ENCODE measurements around the gene SMIM3.
"Not testable (repeated sequence)": the region's sequence is repeated elsewhere in the genome, so short reads cannot be mapped to it uniquely, and the experiment has no call there.

SMIM3 gene

DNA sequence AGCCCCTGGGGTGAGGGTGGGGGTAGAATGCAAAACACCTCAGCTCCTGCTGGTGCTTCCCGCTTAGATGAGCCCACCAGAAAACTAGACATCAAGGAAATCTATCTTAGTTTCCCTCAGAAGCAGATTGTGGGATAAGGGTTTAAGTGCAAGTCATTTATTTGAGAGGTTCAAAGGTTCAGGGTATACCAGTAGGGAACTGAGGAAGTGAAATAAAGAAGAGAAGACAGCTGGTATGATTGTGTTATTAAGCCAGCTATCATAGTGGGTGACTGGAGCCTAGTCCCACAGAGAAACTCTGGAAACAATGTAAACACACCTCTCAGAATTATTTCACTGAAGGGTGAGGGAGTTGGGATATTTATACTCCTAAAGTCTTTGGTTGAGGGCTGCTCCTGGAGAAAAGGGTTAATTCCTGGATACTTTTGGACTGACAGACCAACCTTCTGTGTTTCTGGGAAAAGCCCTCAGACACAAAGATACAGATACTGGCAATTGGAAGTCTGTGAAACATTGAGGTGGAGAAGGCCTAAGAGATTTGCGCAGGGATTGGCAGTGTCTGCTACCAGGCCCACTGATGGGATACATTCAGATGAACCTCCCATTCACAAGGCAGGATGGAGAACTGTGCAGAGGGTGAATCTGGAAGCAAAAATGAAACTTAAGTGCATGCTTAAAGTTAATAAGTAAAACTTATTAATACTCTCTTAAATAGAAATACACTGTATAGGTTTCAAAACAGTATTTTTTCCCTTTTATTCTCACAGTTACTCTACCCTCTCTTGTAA, 13.4 kb upstream of the SMIM3 start:
- no peak for DNase-seq (ENCODE audit: low spot score)

DNA sequence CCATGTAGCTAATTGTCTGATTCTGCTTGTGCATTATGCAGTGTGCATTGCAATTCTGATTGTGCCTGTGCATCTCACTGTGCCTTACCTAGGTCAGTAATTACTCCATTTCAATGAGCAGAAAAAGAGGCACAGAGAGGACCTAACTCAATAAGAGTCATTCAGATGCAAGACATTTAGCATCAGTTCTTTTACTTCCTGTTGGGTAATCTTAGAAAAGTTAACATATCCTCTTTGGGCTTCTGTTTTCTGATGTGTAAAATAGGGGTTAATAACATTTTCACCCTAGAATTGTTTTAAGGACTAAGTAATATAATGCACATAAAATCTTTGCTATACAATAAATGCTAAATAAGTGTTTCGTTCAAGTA, 12.8 kb upstream of the SMIM3 start:
- DNase-seq (ENCODE audit: low spot score), result no peak

DNA sequence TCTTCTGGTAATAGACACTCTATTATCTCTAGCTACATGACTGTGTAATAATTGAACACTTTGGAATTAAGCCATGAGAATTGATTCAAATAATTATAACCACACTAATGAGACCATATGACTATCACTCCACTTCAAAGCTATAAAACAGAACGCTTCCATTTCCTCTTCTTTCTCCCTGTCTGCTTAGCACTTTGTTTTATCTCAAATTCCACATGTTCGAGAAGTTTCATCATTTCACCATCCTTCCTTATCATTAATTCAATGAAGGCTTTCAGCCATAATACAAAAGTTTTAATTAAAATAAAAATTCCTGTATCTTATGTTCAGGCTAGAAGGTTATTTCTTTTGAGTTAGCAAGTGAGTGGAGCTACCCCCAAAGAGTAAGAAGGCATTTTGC, 12.3 kb upstream of the SMIM3 start:
- DNase-seq (ENCODE audit: low spot score), result no peak

DNA sequence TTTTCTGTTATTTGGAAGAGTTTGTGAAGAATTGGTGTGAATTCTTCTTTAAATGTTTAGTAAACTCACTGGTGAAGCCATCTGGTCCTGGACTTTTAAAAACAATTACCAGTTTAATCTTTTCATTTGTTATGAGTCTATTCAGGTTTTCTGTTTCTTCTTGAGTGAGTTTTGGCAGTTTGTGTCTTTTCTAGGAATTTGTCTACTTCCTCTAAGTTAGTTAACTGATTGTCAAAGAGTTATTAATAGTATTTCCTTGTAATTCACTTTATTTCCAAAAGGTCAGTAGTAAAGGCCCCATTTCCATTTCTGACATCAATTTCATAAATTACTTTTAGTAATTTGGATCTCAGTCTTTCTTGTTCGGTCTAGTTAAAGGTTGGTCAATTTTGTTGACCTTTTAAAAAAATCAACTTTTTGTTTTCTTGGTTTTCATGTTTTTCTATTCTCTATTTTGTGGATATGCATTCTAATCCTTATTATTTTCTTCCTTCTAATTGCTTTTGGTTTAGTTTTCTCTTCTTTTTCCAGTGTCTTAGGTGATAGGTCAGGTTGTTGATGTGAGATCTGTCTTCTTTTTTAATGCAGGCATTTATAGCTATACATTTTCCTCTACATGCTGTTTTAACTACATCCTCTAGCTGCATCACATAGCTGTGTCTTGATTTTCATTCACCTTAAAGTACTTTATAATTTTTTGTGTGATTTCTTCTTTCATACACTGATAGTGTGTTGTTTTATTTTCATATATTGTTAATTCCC, 7.3 kb upstream of the SMIM3 start:
- DNase-seq (ENCODE audit: low spot score), result no peak

DNA sequence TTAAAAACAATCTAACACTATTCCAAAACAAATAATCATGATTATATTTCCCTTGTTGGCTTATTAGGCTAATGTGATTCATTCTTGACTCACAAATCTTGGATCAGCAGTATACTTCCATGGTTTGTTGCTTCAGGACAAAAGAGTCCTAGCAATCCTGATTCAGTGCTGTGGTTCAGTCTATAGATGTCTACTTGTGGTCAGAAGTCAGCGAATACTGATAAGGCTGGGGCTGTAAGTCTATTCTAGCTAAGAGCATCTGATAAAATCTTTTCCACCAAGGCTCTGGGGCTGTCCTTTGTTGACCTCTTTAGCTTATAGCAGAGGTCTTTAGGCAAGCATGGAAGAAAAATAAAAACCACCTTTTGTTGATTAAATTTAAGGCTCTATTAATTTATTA, 4.4 kb upstream of the SMIM3 start:
- DNase-seq (ENCODE audit: low spot score), result no peak

DNA sequence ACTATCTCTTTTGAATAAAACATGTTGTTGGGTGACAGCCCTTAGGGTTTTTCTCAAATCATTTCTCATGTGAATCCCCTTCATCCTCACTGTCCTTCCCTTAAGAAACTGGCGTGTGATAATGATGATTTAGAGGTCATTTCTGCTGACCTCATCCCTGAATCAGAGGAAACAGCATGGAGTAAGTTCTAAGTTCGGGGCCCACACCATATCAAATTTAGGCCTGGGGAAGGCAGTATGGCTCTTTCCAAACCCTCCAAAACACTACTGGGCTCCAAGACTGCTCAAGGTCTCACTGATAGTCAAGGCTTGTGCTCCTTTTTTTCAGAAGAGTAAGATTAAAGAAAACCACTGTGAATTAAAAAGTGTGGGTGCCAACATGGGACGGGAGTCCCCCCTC, 872 bp upstream of the SMIM3 start:
- no peak for DNase-seq (ENCODE audit: low spot score)

DNA sequence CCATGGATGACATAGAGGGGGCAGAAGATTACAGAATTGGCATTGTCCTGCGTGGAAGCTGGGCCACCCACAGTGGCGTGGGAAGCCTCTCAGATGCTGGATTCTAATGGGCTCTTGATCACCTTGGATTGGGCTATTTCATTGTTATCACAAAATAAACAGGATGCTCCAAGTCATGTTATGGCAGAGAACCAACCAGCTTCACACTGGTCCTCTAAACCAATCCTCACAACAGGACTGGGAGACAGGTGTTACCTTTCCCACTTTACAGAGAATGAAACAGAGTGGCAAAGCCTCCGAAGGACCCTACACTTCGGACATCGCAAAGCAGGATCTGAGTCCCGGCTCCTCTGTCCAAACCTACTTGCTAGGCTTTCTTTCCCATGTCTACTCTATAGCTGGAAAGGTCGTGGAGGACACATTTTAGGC, 455 bp upstream of the SMIM3 start:
- DNase-seq (ENCODE audit: low spot score), result no peak

DNA sequence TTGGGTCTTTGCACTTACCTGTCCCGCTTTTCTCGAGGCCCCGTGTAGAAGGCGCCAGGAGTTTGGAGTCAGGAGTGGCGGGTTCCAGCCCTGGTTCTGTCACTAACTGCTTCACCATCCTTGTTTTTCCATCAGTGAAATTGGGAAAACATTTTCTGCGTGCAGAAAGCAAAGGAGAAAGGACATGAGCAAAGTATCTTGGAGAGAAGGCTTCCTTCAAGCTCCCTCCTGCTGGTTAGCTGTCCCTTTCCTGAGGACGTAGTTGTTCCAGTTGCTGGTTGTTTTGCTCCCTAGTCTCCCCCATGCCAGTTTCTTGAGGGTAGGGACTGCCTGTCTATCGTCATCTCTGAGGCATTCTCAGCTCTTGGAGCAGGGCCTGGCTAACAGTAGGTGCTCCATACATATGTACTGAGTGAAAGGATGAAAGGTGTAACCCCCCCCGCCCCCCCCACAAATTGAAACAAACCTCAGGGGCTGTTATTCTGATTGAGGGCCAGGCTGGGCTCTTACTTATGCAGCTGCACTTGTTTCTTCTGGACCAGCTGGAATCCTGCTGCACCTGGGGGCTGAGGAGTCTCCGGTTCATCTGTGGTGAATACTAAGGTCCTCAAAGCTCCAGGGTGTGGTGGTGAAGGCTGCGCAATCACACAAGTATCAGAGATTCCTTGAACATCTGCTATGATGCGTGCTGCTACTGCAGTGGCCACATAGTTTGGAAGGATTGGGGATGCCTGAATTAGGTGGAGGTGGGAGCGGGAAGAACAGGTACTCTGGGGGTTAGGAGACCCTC, 1.0 kb downstream of the SMIM3 start:
- DNase-seq (ENCODE audit: low spot score), result no peak

DNA sequence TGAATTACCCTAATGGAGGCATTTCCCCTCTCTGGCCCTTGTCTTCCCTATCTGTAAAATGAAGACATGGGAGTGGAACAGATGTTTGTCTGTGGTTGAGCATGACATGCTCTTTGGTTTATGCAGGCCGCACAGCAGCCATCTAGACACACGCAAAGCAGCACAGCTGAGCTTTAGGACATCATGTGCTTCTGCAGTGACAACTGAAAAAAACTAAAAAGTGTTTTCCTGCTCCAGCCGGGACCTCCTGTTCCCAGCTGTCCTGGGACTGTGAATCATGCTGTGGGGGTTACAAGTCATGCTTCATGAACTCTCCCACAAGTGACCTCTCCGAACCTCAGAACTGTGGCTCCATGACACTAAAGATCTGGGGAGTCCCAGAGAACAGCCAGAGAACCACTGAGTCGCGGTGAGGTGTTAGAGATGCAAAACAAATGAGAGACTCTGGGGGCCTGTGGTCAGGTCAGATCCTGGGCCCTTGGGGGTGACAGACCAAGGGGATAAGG, 1.7 kb downstream of the SMIM3 start:
- DNase-seq (ENCODE audit: low spot score), result no peak

DNA sequence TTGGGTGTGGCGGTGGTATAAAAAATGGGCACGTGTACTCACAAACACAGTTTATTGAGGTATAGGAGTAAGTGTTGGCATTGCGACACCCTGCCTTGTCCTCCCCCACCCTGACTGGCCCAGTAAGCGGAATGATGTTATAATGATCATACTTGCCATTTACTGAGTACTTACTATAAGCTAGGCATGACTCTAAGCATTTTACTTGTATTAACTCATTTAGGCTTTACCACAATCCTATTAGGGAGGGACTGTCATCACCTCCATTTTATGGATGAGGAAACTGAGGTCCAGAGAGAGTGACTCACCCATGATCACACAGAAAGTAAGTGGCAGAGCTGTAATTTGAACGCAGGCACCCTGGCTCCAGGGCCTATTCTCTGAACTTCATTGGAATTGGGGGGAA, 2.3 kb downstream of the SMIM3 start:
- no peak for DNase-seq (ENCODE audit: low spot score)

DNA sequence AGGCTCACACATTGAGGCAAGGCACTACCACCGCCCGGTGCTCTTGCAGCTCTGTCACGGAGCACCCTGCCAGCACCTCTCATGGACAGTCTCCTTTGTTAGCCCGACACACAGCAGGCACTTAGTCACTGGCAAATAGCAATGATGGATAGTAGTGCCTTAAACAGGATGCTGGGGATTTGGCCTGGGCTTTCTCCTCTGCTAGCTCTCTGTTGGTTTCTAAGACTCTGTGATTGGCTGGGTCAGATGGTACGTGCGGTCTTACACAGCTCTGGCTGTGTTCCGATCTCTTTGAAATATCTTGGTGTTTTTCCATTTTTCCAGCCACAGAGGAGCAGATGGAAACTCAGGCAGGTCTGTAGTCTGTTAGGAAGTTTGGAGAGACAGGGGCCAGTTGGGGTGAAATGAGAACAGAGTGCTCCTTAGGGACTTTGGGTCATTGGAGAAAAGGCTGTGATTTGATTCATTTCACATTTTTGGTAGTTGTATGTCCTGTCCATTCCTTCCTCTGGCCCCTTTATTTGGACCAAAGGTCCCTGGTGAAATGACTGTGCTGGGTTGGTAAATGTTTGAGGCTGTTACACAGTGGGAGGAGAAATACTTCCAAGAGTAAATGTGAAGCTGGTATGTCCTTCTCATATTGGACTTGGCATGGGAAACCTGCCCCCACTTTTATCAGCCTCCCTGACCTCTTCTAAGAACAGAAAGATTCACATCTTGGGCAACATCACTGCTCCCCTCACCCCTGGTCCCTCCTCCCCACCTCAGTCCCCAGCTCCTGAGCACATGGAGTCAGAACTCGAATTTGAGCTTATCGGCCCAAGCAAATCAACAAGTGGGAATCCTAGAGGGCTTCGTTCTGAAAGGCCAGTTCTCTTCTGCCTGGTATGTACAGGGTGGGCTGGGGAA, 3.4 kb downstream of the SMIM3 start:
- no peak for DNase-seq (ENCODE audit: low spot score)

DNA sequence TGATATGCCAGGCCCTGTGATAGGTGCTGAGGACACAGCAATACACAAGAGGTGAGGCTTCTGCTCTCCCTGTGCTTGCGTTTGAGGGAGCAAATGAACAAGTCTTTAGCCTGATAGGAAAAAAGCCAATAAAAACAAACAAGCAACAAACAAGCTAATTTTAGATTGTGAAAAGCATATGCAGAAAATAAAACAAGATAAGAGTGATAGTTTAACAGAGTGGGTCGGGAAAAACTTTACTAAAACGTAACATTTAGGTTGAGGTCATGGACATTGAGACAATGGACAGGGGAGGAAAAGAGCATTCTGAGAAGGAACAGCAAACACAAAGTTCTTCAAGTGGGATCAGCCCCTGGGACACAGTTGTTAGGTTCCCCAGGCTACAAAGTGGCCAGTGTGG, 4.3 kb downstream of the SMIM3 start:
- no peak for DNase-seq (ENCODE audit: low spot score)

DNA sequence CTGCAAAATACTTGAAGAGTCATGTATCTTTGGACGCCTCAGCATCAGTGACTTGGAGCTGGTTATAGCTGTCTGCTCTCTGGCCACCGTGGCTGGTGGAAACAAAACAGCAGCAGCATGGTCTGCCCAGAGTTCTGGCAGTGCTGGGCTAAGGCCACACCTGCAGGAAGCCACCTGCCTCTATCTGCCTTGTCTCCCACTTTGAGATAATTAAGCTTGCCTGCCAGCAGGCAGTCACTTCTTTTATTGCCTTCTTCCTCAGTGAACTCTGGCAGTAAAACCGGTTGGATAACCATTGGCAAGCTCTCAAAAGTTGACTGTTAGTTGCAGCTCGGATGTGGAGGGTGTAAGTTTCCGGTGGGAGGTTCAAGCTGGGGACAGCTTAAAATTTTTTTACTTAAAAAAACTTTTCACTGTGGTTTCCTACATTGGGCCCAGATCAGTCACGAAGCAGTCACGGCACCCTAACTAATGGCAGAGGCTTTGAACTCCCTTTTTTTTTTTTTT, 4.9 kb downstream of the SMIM3 start:
- peak; percentile 70 for DNase-seq (ENCODE audit: low spot score)

DNA sequence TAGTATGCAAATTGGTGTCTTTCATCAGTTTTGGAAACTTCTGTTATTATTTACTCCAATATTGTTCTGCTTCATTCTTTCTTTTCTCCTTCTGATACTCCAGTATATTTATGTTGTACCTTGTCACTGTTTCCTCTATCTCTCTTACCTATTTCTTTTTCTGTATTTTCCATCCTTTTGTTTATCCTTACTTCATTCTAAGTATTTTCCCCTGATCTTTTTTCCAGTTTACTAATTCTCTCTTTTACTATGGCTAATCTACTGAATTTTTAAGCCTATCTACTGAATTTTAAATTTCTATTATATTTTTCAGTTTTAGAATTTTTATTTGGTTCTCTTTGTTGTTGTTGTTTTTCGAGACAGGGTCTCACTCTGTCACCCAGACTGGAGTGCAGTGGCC, 7.4 kb downstream of the SMIM3 start:
- no peak for DNase-seq (ENCODE audit: low spot score)

DNA sequence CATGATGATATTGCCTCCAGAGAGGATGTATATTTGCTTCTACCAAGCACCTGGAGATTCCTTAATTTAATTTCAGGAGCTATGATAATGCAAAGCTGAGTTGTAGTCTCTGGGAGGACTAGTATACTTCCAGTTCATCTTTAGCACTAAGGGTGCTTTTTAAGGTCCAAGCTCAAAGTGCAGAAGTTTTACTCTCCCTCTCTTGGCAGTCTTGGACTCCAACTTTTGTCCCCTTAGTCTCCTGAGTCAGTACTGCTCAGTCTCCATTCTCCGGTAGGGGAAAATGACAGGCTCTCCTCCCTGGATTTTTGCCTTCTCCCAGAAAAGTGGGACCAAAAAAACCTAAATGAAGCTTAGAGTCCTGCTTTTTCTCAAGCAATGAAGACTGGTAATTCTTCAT, 8.3 kb downstream of the SMIM3 start:
- DNase-seq (ENCODE audit: low spot score), result no peak

DNA sequence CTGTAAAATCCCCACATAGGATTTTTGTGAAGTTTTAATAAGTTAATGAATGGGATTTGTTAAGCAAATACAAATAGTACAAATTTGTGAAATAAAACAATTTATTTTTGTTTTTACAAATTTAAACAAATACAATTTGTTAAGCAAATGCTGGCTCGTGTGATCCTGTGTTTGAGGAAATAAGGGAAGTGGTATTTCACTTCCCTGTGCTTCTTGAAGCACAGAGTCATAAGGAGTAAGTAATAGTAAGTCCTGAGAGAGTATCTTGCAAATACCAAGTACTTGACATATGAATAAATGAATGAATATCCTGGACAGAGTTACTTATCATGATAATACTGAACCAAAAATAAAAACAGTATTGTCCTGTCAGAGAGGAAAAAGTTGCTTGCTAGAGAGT, 9.1 kb downstream of the SMIM3 start:
- DNase-seq (ENCODE audit: low spot score), result no peak

DNA sequence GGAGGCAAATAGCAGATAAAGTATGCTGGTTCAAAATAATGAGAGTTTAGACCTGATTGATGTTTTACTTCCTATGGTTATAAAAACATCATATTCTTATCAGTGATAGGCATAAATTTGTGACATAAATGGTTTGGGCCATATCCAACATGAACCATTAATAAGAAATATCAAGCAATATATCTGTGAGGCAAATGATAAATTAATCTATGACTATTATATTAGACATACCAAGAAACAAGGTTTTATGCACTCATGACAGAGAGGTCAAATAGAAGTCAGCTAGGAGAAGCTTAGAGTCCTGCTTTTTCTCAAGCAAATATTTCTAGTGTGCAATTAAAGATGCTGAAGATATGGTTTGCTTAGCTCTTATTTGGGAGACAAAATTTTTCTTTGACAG, 10.4 kb downstream of the SMIM3 start:
- DNase-seq (ENCODE audit: low spot score), result no peak

DNA sequence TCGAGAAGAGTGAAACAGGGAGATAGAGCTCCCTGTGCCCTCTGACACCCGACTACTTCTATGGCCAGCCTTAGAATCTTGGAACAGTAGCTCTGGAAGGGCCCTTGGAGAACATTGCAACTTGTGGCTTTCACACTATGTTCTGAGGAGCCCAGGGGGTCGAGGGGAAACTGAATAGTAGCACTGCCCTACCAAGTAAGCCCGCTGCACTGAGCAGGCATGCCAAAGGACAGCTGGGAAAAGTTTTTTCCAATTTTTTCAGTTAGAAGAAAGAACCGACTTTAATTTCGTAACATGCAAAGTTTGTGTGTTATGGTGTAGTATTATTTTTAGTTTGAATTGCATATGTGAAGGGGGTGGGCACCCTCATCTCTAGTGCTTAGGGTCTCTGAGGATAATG, 10.9 kb downstream of the SMIM3 start:
- no peak for DNase-seq (ENCODE audit: low spot score)

DNA sequence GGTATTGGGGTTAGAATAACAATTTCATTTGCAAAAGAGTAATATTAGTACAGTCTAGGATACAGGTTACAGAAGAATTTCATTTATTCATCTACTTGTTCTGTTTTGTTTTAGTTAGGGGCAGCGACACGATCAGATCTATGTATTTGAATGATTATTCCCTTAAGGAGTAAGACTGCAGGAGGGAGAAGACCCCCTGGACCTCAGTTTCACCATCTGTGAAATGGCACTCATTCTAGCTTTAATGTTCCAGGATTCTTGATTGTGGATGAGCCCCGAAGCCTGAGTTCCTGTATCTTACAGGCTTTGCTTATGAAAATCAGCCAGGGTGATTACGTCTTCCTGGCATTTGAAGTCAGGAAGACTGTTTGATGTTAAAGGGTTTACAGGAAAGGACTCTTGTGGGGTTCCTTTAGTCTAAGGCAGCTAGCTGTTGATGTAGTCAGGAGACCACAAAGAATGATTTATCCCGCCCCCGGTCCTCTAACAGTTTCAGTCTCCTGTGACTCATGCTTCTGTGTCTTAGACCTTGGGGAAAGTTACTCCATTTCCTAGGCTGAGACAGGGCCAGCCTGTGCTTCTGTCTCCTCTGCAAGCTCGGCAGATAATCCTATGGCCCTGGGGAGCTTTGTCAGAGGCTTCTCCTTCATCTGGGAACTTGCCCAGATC, 11.5 kb downstream of the SMIM3 start:
- DNase-seq (ENCODE audit: low spot score), result no peak

DNA sequence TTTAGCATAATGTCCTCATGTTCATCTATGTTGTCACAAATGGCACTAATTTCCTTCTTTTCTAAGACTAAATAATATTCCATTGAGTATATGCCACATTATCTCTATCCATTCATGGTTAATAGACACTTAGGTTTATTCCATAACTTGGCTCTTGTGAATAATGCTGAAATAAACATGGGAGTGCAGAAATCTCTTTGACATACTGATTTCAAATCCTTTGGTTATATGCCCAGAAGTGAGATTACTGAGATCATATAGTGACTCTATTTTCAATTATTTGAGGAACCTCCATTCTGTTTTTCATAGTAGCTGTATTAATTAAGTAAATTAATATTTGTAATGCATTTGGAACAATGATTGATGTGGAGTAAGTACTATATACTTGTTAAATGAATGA, 13.0 kb downstream of the SMIM3 start:
- DNase-seq (ENCODE audit: low spot score), result no peak

DNA sequence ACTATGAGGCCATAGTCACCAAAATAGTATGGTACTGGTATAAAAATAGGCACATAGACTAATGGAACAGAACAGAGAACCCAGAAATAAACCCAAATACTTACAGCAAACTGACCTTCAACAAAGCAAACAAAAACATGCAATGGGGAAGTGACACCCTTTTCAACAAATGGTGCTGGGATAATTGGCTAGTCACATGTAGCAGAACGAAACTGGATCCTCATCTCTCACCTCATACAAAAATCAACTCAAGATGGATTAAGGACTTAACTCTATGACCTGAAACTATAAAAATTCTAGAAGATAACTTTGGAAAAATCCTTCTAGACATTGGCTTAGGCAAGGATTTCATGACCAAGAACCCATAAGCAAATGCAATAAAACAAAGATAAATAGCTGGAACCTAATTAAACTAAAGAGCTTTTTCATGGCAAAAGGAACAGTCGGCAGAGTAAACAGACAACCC, 14.9 kb downstream of the SMIM3 start:
- not testable (repeated sequence) for DNase-seq (ENCODE audit: low spot score)

All from left forelimb (tissue), 1 donor.